HG03039 (cell line): ENCODE measurements around the gene WDR62.
"Not testable (repeated sequence)": the region's sequence is repeated elsewhere in the genome, so short reads cannot be mapped to it uniquely, and the experiment has no call there.

Experiments used
- ATAC-seq: cut with Tn5 transposase; IDR thresholded peaks from one replicate; pipeline ENCODE4 v1.9.1; 2021; ENCODE audit warnings: mild to moderate bottlenecking, moderate library complexity; ENCODE audit not compliant: unreplicated experiment

Gene WDR62

GRCh38 chr19:36106991-36107390, 52.3 kb downstream of the WDR62 start:
- no peak for ATAC-seq

GRCh38 chr19:36108684-36109083, 54.0 kb downstream of the WDR62 start:
- ATAC-seq: no peak

GRCh38 chr19:36110487-36111199, 55.9 kb downstream of the WDR62 start, which contains the start of gene OVOL3:
TSS of gene OVOL3 (plus strand) at chr19:36111143. CDS start at chr19:36111203, 60 bp downstream.
- no peak for ATAC-seq

- no peak for ATAC-seq
Measured at GRCh38 chr19:36111200-36111539, 56.5 kb downstream of the WDR62 start.

DNA sequence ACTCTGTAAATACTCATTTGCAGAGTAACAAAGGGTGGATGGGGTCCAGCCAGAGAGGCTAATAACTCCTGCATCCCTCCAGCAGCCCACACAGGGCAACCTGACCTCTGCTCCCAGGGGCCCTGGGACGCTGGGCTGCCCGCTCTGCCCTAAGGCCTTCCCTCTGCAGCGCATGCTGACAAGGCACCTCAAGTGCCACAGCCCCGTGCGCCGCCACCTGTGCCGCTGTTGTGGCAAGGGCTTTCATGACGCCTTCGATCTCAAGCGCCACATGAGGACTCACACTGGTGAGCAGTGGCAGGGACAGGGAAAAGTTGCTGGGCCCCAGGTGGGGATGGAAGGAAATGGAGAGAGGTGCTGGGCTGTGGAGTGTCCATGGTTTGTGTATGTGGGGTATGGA, 58.0 kb downstream of the WDR62 start:
- no peak for ATAC-seq

GRCh38 chr19:36113425-36113824, 58.7 kb downstream of the WDR62 start:
- no peak for ATAC-seq

DNA sequence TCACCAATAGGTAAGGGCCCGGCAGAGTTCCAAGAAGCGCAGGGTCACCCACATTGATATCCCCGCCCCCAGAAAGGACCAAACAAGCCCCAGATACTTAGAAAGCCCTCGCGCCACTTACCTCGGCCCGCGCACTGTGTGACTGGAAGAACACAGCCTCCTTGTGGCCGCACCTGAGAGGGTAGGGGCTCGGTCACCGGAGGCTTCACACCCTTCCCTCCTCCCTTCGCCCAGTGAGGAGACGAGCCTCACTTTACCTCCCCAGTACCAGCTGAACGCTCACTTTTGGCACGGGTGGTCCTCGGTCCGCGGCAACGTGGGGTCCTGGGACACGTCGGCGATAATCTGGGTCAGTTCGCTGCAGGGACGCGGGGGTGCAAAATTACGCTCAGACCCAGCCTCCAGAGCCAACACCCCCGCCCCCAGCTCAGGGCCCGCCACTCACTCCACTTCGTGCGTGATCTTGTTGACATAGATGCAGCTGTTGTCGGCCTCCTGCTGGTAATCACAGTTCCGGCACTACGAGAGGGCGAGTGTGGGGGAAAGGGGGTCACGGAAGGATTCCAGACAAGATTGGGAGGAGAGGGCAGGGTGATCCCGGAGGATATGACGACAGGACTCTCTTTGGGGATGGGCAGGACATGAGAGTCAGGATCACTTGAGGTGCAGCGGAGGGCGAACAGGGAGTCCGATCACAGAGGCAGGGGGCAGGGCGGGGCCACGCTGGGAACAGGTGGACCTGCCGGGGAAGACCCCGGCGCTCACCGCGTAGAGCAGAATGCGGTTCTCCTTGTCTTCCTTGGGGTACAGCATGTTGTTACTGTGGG, 59.4 kb downstream of the WDR62 start:
- ATAC-seq: no peak

DNA sequence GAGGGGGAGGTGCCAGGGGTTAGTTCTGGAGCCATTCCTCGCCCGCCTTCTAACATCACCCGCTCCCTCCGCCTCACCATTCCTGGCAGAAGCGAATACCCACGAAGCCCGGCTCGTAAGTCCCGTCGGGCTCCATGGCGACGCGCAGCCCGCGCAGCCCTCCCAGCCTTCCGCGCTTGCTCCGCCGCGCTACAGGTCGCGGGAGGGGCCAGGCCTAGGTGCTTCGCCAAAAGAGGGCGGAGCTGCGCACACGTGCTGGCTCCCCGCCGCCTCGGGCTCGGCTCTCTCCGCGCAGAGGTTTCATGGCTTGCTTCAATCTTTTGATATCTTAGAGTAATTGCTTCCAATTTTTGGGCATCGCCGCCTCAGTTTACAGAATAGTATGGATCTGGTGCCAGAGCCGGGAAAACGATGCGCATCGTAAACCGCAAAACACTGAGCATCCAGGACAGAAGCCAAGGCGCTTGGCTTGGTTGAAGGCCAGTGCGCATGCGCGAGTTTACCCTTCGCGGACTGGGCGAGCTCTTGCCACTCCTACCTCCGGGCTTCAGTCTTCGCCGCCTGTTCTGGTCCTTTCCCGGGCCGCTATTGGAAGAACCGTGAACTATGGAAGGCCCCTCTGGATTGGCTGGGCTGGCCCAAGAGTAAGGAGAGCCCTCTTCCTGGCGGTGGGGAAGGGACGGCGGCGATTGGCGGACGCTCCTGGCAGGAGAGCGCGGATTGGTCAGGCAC, 60.2 kb downstream of the WDR62 start, which contains the start of gene POLR2I:
TSS of gene POLR2I (minus strand) at position 155 of the 732 bp plus-strand sequence. CDS start at position 136, 19 bp downstream.
- ATAC-seq: peak; percentile 75

DNA sequence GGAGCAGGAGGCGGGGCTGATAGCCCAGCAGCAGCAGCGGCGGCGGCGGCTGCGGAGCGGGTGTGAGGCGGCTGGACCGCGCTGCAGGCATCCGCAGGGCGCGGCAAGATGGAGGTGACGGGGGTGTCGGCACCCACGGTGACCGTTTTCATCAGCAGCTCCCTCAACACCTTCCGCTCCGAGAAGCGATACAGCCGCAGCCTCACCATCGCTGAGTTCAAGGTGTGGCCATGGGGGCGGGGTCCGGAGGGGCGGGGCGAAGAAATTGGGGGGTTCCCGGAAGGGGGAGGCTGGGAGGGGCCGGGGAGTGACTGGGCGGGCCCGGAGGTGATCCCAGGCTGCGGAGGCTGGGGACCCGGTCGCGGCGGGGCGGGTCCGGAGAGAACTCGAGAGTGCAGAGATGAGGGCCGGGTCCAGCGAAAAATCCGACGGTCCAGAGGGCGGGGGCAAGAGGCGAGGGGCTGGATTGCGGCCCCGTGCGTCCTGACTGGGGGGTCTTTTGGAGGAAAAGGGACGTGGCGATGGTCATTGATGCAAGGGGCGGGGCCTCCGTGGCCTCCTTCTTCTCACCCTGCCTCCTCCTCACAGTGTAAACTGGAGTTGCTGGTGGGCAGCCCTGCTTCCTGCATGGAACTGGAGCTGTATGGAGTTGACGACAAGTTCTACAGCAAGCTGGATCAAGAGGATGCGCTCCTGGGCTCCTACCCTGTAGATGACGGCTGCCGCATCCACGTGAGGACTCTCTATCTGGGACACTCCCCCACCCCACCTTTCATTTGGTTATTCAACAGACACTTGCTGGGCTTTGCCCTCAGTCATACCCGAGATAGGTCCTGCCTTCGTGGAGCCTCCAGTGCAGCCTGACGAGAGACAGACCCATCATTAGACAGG, 61.0 kb downstream of the WDR62 start, which contains the start of gene TBCB:
TSS of gene TBCB (plus strand) at position 16 of the 891 bp plus-strand sequence. CDS start at position 109, 93 bp downstream.
- peak; percentile 26 for ATAC-seq

GRCh38 chr19:36116344-36116637, 61.6 kb downstream of the WDR62 start:
- ATAC-seq: no peak

- ATAC-seq: no peak
Measured at GRCh38 chr19:36120092-36120983, 65.6 kb downstream of the WDR62 start.

- ATAC-seq: no peak
Measured at GRCh38 chr19:36120984-36121358, 66.3 kb downstream of the WDR62 start.

GRCh38 chr19:36121486-36122124, 66.9 kb downstream of the WDR62 start:
- ATAC-seq: no peak

- ATAC-seq: no peak
Measured at GRCh38 chr19:36125557-36125956, 70.9 kb downstream of the WDR62 start.

DNA sequence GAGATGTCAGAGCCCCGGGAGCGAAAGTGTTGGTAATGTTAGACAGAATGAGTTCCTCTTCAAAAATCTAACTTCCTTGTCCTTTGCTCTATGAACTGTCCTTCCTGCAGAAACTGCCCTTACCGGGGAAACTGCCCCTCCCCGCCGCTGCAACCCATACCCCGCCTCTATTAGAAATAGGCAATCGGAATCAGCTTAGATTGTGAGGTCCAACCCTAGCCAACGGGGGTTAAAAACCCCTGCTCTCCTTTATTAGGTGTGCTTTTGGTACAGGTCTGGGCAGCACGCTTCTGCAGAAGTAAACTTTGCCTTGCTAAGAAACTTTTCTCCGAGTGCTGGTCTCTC, 73.7 kb downstream of the WDR62 start:
- ATAC-seq: no peak

DNA sequence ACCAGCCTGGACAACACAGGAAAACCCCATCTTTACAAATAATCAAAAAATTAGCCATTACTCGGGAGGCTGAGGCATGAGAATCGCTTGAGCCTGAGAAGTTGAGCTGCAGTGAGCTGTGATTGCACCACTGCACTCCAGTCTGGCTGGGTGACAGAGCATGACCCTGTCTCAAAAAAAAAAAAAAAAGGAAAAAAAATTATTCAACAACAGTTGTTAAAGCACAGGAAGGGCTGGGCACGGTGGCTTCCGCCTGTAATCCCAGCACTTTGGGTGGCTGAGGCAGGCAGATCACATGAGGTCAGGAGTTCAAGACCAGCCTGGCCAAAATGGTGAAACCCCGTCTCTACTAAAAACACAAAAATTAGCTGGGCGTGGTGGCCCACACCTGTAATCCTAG, 76.5 kb downstream of the WDR62 start:
- not testable (repeated sequence) for ATAC-seq

DNA sequence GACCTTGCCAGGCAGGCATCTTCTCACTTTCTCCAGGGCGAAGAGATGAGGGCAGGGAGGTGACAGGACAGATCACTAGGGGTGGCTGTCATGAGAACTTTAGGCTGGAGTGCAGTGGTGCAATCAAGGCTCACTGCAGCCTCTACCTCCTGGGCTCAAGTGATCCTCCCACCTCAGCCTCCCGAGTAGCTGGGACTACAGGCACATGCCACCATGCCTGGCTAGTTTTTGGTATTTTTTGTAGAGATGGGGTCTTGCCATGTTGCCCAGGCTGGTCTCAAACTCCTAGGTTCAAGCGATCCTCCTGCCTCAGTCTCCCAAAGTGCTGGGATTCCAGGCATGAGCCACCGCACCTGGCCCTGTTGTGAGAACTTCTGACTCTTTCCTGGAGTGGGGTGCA, 80.2 kb downstream of the WDR62 start:
- not testable (repeated sequence) for ATAC-seq

- ATAC-seq: no peak
Measured at GRCh38 chr19:36136964-36137686, 82.4 kb downstream of the WDR62 start.

GRCh38 chr19:36139120-36139472, 84.4 kb downstream of the WDR62 start:
- ATAC-seq: no peak
